A549 treated with CpdA at 1 μM for 4 hours (cell line): ENCODE measurements around the gene CXorf38. TPM values are rescaled to one million over a fixed set of nuclear protein-coding genes. Genes with fewer than 3 reads are reported as not detected.

Experiments used
- total RNA-seq: library from RNA; stranded (reverse); fragments of 200-300 nt; extraction: Qiagen RNA extraction; gene quantifications from 5 replicates; pipeline ENCODE4 v1.2.3, GENCODE V29; 2022; ENCODE audit warnings: low read depth

CXorf38 gene, protein sequence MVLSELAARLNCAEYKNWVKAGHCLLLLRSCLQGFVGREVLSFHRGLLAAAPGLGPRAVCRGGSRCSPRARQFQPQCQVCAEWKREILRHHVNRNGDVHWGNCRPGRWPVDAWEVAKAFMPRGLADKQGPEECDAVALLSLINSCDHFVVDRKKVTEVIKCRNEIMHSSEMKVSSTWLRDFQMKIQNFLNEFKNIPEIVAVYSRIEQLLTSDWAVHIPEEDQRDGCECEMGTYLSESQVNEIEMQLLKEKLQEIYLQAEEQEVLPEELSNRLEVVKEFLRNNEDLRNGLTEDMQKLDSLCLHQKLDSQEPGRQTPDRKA
- total RNA-seq: 8.0 to 11.2 TPM (median 10.6 TPM) in 5 replicates

GRCh38 chrX:40647307-40648197 lies at the start of gene CXorf38:
Gene CXorf38, minus strand, starts transcription at chrX:40647561. Its CDS starts 41 bp downstream, at chrX:40647520.

DNA sequence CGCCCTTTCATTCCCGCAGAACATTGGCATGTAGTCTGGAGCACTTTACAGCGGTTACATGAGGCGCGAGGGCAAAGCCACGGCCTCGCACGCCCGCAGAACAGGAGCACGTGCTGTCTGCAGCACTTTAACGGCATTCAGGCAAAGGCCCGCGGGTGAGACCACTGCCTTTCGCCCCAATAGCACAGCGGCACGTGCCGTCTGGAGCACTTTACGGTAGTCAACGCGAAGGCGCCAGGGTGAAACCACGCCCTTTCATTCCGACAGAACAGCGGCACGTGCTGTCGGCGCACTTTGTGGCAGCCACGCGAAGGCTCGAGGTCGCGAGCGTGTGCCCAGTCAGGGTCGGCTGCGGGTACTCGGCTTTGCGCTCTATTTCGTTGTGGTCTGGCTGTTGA lies 24.2 kb downstream of the CXorf38 start, which contains the start of gene MPC1L:
Gene MPC1L, plus strand, starts transcription at position 290 of the 398 bp plus-strand sequence. CDS start 138 bp downstream, outside the sequence.

DNA sequence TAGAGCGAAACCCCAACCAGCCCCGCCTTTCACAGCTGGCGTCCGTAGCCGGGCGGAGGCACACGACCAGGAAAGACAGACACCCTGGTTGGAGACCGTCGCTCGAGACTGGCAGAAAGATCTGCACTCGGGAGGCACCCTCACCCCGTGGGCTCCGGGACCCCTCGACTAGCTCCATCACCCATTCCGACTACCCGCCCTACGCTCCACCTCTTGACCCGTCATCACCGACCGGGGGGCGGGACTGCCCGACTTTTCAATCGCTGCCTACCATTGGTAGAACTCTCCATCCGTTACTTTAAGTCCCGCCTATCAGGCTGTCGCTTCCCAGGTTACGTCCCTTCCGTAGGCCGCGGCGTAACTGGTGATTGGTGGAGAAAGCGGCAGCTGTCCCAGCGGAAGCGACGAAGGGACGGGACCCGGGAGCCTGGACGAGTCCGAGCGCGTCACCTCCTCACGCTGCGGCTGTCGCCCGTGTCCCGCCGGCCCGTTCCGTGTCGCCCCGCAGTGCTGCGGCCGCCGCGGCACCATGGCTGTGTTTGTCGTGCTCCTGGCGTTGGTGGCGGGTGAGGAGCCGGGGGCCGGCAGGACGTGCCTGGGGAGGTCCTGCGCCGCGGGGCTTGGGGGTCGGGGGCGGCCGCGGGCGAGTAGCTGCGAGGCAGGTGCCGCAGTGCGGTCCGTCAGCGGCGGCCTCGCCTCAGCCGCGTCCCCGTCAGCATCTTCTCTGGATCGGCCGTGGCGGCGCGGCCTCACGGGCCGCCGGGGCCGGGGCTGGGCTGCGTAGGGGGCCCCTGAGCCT lies 66.6 kb downstream of the CXorf38 start, which contains the start of gene ATP6AP2:
Gene ATP6AP2, plus strand, starts transcription at position 434 of the 799 bp plus-strand sequence. Its CDS starts 96 bp downstream, at position 530.

Other genes starting within 250 kb of the CXorf38 start
- 124 to 149 TPM (median 138 TPM) in 5 replicates for gene ATP6AP2, start 66.6 kb downstream of the CXorf38 start, total RNA-seq
- gene MPC1L, start 24.1 kb downstream of the CXorf38 start, total RNA-seq: not detected in 5 replicates
- 22.4 to 24.9 TPM (median 23.0 TPM) in 5 replicates for gene MED14, start 88.0 kb upstream of the CXorf38 start, total RNA-seq